ENCODE data around the gene NNAT. TPM values are rescaled to one million over a fixed set of nuclear protein-coding genes. Genes with fewer than 3 reads are reported as not detected.

NNAT gene
- polyA plus RNA-seq, 4 donors = 63.6 to 99.8 (median 96.8) TPM

GRCh38 chr20:37501940-37502339 lies 19.1 kb upstream of the NNAT start:
- DNase-seq (ENCODE audit: low read depth in 4 of 4, low spot score in 3 of 4) = no peak

- no peak for DNase-seq (ENCODE audit: low read depth in 4 of 4, low spot score in 3 of 4)
Observed at GRCh38 chr20:37502654-37503053, 18.4 kb upstream of the NNAT start.

GRCh38 chr20:37503256-37503927 lies 17.7 kb upstream of the NNAT start:
- no peak for DNase-seq (ENCODE audit: low read depth in 4 of 4, low spot score in 3 of 4)

GRCh38 chr20:37504404-37505096 lies 16.5 kb upstream of the NNAT start:
- DNase-seq (ENCODE audit: low read depth in 4 of 4, low spot score in 3 of 4) = no peak

- no peak for DNase-seq (ENCODE audit: low read depth in 4 of 4, low spot score in 3 of 4)
Observed at GRCh38 chr20:37505263-37506151, 15.5 kb upstream of the NNAT start.

- no peak for DNase-seq (ENCODE audit: low read depth in 4 of 4, low spot score in 3 of 4)
Observed at GRCh38 chr20:37506152-37506725, 14.8 kb upstream of the NNAT start.

- no peak for DNase-seq (ENCODE audit: low read depth in 4 of 4, low spot score in 3 of 4)
Observed at GRCh38 chr20:37510226-37510625, 10.8 kb upstream of the NNAT start.

GRCh38 chr20:37511610-37512275 lies 9.3 kb upstream of the NNAT start:
- no peak for DNase-seq (ENCODE audit: low read depth in 4 of 4, low spot score in 3 of 4)

- no peak for DNase-seq (ENCODE audit: low read depth in 4 of 4, low spot score in 3 of 4)
Observed at GRCh38 chr20:37513779-37514359, 7.2 kb upstream of the NNAT start.

GRCh38 chr20:37515876-37516275 lies 5.2 kb upstream of the NNAT start:
- no peak for DNase-seq (ENCODE audit: low read depth in 4 of 4, low spot score in 3 of 4)

- no peak for DNase-seq (ENCODE audit: low read depth in 4 of 4, low spot score in 3 of 4)
Observed at GRCh38 chr20:37516811-37517750, 4.0 kb upstream of the NNAT start.

- DNase-seq (ENCODE audit: low read depth in 4 of 4, low spot score in 3 of 4) = no peak
Observed at GRCh38 chr20:37518059-37518458, 3.0 kb upstream of the NNAT start.

GRCh38 chr20:37518606-37519507 lies 2.2 kb upstream of the NNAT start:
- DNase-seq (ENCODE audit: low read depth in 4 of 4, low spot score in 3 of 4) = no peak

GRCh38 chr20:37519508-37520418 lies 1.3 kb upstream of the NNAT start:
- no peak for DNase-seq (ENCODE audit: low read depth in 4 of 4, low spot score in 3 of 4)

- no peak for DNase-seq (ENCODE audit: low read depth in 4 of 4, low spot score in 3 of 4)
Observed at GRCh38 chr20:37520419-37520955, 563 bp upstream of the NNAT start.

- DNase-seq (ENCODE audit: low read depth in 4 of 4, low spot score in 3 of 4) = no peak
Observed at GRCh38 chr20:37522260-37523011, 1.4 kb downstream of the NNAT start.
